ENCODE data around the gene RSPH3. TPM values are rescaled to one million over a fixed set of nuclear protein-coding genes. Genes with fewer than 3 reads are reported as not detected.

The RSPH3 gene
- total and polyA plus RNA-seq, 11 donors: 3.4 to 13.2 (median 9.4) TPM

DNA sequence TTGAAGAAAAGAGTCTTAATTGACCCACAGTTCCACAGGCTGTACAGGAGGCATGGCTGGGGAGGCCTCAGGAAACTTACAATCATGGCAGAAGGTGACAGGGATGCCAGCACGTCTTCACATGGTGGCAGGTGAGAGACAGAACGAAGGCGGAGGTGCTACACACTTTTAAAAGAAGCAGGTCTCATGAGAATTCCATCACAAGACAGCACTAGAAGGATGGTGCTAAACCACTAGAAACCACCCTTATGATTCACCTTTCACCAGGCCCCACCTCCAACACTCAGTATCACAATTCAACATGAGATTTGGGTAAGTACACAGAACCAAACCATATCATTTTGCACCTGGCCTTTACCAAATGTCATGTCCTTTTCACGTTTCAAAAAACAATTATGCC lies 23.9 kb upstream of the RSPH3 start:
- Histone ChIP-seq H3K36me3 (no peaks in the 10 kb centered on the region), H3K4me3 (no peak overlapping the region), H3K4me1 (no peaks in the 10 kb centered on the region), H3K9me3 (peaks cover 0 to 37% (median 15%) of the 10 kb centered on the region in 12 donors), H3K27ac (no peak overlapping the region), H3K27me3 (no peaks in the 10 kb centered on the region)
- 89 to 92% (median 89%) methylated on average over 4 of the region's 4 CpGs for WGBS, 4 donors
- TF ChIP-seq POLR2A (IDR thresholded peaks at IDR 0.05) (no peak), CTCF (IDR thresholded peaks at IDR 0.05) (no peak)
- intact Hi-C loops (cut with DNase I): no loop called here
- ATAC-seq (no peak), DNase-seq (no peak)

DNA sequence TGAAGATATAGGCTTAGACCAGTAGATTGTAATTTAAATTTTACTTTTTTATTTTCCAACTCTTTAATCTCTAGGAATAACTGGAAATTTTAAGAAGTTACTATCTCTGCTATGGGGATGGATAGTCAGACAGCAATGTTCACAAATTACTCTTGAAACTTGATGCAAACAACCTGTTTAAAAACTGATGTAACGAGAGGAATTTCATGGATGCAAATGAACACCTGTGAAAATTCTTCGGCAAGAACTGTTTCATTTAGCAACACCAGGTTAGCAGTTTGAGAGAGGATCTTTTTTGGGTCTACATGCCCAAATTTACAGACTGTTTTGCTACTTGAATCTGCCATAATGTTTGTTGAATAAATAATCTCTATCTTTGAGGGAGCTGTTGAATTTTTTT lies 20.0 kb upstream of the RSPH3 start:
- H3K36me3 ChIP-seq: no peaks in the 10 kb centered on the region
- H3K27ac ChIP-seq: no peak overlapping the region
- H3K4me3 ChIP-seq: no peak overlapping the region
- TF ChIP-seq CTCF (IDR thresholded peaks at IDR 0.05) (no peak), POLR2A (IDR thresholded peaks at IDR 0.05) (no peak)
- DNase-seq (no peak), ATAC-seq (no peak)
- no peaks in the 10 kb centered on the region for H3K27me3 ChIP-seq
- intact Hi-C loops (cut with DNase I): no loop called here
- no peaks in the 10 kb centered on the region for H3K4me1 ChIP-seq
- 94 to 97% (median 96%) methylated on average over 2 of the region's 2 CpGs for WGBS, 4 donors
- H3K9me3 ChIP-seq: peaks cover 0 to 30% (median 10%) of the 10 kb centered on the region in 12 donors

DNA sequence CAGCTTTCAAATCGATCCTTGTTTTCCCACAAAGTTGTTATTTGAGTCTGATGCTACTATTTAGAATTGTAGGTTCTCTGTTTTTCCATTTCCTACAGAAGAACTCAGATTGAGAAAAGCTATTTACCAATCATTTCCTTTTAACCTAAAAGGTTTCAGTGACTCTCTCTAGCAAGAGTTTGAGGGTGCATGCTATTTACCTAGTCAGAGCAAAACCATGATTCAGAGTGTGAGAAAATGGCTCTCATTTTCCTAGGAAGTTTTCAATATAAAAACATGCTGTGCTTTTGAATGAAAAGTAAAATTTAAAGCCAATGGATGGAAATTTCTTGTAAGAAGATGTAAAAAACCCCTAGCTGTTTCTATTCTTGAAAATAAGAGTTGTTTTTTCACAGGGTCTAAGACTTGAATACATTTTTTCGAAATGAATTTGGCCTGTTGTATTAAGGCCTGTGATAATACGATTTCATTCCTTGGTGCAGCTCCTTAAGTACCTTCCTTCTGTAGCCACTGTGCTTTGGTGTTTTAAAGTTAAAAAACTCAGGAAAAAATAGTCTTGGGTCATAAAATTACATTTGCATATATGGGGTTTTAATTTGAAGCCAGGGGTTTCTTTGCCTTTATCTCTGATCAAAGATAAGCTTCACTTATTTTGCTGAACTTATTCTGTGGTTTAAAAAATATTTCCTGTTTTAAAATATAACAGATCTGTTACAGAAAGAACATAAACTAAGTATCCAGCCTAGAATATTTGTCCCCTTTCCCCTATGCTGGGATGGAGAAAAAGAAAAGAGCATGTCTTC lies 18.0 kb upstream of the RSPH3 start:
- Histone ChIP-seq H3K27ac (no peak overlapping the region), H3K4me3 (no peak overlapping the region), H3K27me3 (no peaks in the 10 kb centered on the region), H3K9me3 (peaks cover 0 to 9% (median 2%) of the 10 kb centered on the region in 12 donors), H3K4me1 (peaks cover 0 to 4% (median 0%) of the 10 kb centered on the region in 12 donors), H3K36me3 (no peaks in the 10 kb centered on the region)
- no peak for ATAC-seq
- 83 to 89% (median 87%) methylated on average over 3 of the region's 3 CpGs for WGBS, 4 donors
- TF ChIP-seq CTCF (IDR thresholded peaks at IDR 0.05) (no peak), POLR2A (IDR thresholded peaks at IDR 0.05) (no peak)
- DNase-seq: no peak
- intact Hi-C loops (cut with DNase I): loop anchor here in 3 of 10 donors (10.0 kb wide), 2 partner anchors 87 to 117 kb away; no protein-coding TSS in a partner anchor

DNA sequence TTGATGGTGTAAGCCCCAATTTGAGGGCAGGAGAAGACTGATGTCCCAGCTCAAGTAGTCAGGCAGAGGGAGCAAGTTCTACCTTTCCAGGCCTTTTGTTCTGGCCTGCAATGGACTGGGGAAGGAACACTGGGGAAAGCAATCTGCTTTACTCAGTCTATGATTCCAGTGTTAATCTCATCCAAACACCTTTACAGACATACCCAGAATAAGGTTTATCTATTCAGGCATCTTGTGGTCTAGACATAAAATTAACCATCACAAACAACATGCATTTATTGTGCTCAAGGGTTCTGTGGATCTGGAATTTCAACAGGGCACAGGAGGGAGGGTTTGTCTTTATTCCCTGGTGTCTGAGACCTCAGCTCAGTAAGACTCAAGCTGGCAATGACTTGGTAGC lies 14.4 kb upstream of the RSPH3 start:
- Histone ChIP-seq H3K9me3 (peaks cover 0 to 7% (median 2%) of the 10 kb centered on the region in 12 donors), H3K4me1 (peaks cover 0 to 10% (median 0%) of the 10 kb centered on the region in 12 donors), H3K27me3 (no peaks in the 10 kb centered on the region), H3K27ac (no peak overlapping the region), H3K4me3 (no peak overlapping the region), H3K36me3 (no peaks in the 10 kb centered on the region)
- intact Hi-C loops (cut with DNase I): loop anchor here in 3 of 10 donors (10.0 kb wide), 2 partner anchors 90 to 120 kb away; no protein-coding TSS in a partner anchor
- ATAC-seq (no peak), DNase-seq (no peak)
- no peak for TF ChIP-seq POLR2A (IDR thresholded peaks at IDR 0.05)
